ENCODE measurements around the gene HOMEZ. TPM values are rescaled to one million over a fixed set of nuclear protein-coding genes. Genes with fewer than 3 reads are reported as not detected.
"Not testable (repeated sequence)": the region's sequence is repeated elsewhere in the genome, so short reads cannot be mapped to it uniquely, and the experiment has no call there.

The HOMEZ gene
- polyA plus RNA-seq, 2 of the 4 experiments (the other 2 are of a cell fraction), result 7.7 to 9.2 TPM

- TF ChIP-seq BHLHE40 (IDR thresholded peaks at IDR 0.05; ENCODE audit: low read depth, low read length), result no peak
- TF ChIP-seq CHD4 (IDR thresholded peaks at IDR 0.05; ENCODE audit: borderline replicate concordance), result no peak
Observed at GRCh38 chr14:23327947-23328744, 42.2 kb upstream of the HOMEZ start (continued).

- DNase-seq (ENCODE audit: low read depth in 1 of 2, low spot score in 1 of 2) (no peak), ATAC-seq (peak in 1 of 2 experiments; percentile 21; a peak in 3 of 6 replicates), FAIRE-seq (no peak)
- TF ChIP-seq POLR2AphosphoS2 (conservative IDR thresholded peaks at IDR 0.05; ENCODE audit: low read length), result no peak
- TF ChIP-seq MYC (IDR thresholded peaks at IDR 0.05; ENCODE audit: borderline replicate concordance, low read length), result no peak
- peak; percentile 61; the same call in 1 of the 2 replicates for TF ChIP-seq HOXA7 (CRISPR knock-in tag; IDR thresholded peaks at IDR 0.05)
- peak in 1 of 2 experiments; percentile 48; a peak in 2 of 5 replicates for TF ChIP-seq JUN (IDR thresholded peaks at IDR 0.05)
- TF ChIP-seq POLR2A (IDR thresholded peaks at IDR 0.05; ENCODE audit: low read length), result 0 out of 2 replicates have a peak, but pooled peaks have one; percentile 16
- H3K27ac ChIP-seq, result no peak overlapping the region
- H3K4me1 ChIP-seq, result peaks cover 15% of the 10 kb centered on the region
- no peak overlapping the region for H3K4me3 ChIP-seq
- POLR2A ChIA-PET, result interaction anchor here (0.8 to 1.2 kb wide), 3 partner anchors 15 to 232 kb away, joined by 4 read pairs; no protein-coding TSS in a partner anchor
- H3K9me3 ChIP-seq, result no peaks in the 10 kb centered on the region
- CTCF ChIA-PET, result interaction anchor here (0.7 to 14.7 kb wide), 30 partner anchors 9 to 237 kb away, joined by 3 to 186 read pairs (median 4); partner anchors contain the start of genes BCL2L2, CMTM5 and SLC22A17
- H3K4me2 ChIP-seq, result no peak overlapping the region
- WGBS (ENCODE audit: missing lambda C conversion rate), result 90% methylated on average over 13 of the region's 13 CpGs
Observed at GRCh38 chr14:23326491-23327332, 40.8 kb upstream of the HOMEZ start.

GRCh38 chr14:23325746-23326145 lies 39.8 kb upstream of the HOMEZ start:
- not testable (repeated sequence) for H3K4me3 ChIP-seq; H3K4me2 ChIP-seq; H3K27ac ChIP-seq; ATAC-seq; H3K9me3 ChIP-seq; FAIRE-seq; DNase-seq (ENCODE audit: low read depth in 1 of 2, low spot score in 1 of 2)
- H3K4me1 ChIP-seq, result peaks cover 15% of the 10 kb centered on the region
- ChIA-PET CTCF (interaction anchor here (0.8 to 14.7 kb wide), 8 partner anchors 10 to 238 kb away, joined by 3 to 186 read pairs (median 4); partner anchors contain the start of gene CMTM5), POLR2A (interaction anchor here (1.2 kb wide), 1 partner anchor 16 kb away, joined by 4 read pairs; no protein-coding TSS in a partner anchor)
- WGBS (ENCODE audit: missing lambda C conversion rate), result 100% methylated on average over 4 of the region's 5 CpGs

GRCh38 chr14:23324993-23325392 lies 39.1 kb upstream of the HOMEZ start:
- ChIA-PET POLR2A (no interaction called here), CTCF (interaction anchor here (5.2 kb wide), 1 partner anchor 55 kb away, joined by 30 read pairs; no protein-coding TSS in a partner anchor)
- no peak for FAIRE-seq
- no peak for ATAC-seq
- Histone ChIP-seq H3K27ac (no peak overlapping the region), H3K4me1 (peaks cover 22% of the 10 kb centered on the region), H3K4me2 (no peak overlapping the region), H3K4me3 (no peak overlapping the region), H3K9me3 (no peaks in the 10 kb centered on the region)
- no peak for DNase-seq (ENCODE audit: low read depth in 1 of 2, low spot score in 1 of 2)
- TF ChIP-seq ZNF302 (CRISPR knock-in tag; IDR thresholded peaks at IDR 0.05) (no peak), PBX3 (IDR thresholded peaks at IDR 0.05) (no peak), RAD21 (conservative IDR thresholded peaks at IDR 0.05 in 1 of 2, IDR thresholded peaks at IDR 0.05 in 1 of 2) (no peak), ZFP36 (IDR thresholded peaks at IDR 0.05; ENCODE audit: borderline replicate concordance, partially characterized antibody) (no peak), RCOR1 (IDR thresholded peaks at IDR 0.05; ENCODE audit: low read depth, low read length) (no peak), FOXS1 (CRISPR knock-in tag; IDR thresholded peaks at IDR 0.05) (no peak), BCL3 (IDR thresholded peaks at IDR 0.05) (no peak), RNF2 (IDR thresholded peaks at IDR 0.05; ENCODE audit: borderline replicate concordance, low read depth) (no peak), HOXA7 (CRISPR knock-in tag; IDR thresholded peaks at IDR 0.05) (no peak), ZSCAN20 (CRISPR knock-in tag; IDR thresholded peaks at IDR 0.05) (no peak), HDAC2 (IDR thresholded peaks at IDR 0.05) (no peak), FOSL2 (IDR thresholded peaks at IDR 0.05) (no peak), FOSL2 (CRISPR knock-in tag; IDR thresholded peaks at IDR 0.05) (no peak), E2F6 (IDR thresholded peaks at IDR 0.05; ENCODE audit: borderline replicate concordance, low read depth) (no peak), ATOH8 (CRISPR knock-in tag; IDR thresholded peaks at IDR 0.05; ENCODE audit: low read depth) (no peak), NFE2L2 (conservative IDR thresholded peaks at IDR 0.05; ENCODE audit: low read length) (no peak)
- 84% methylated on average over 7 of the region's 7 CpGs for WGBS (ENCODE audit: missing lambda C conversion rate)
